NCI-H1436 treated with DMSO at 0.1 percent for 48 hours (cell line): ENCODE results near the gene BIK.

Experiments used
- DNase-seq: peaks from one replicate; lab custom pipeline; 2025; lab: John Stamatoyannopoulos, UW

BIK gene

DNA sequence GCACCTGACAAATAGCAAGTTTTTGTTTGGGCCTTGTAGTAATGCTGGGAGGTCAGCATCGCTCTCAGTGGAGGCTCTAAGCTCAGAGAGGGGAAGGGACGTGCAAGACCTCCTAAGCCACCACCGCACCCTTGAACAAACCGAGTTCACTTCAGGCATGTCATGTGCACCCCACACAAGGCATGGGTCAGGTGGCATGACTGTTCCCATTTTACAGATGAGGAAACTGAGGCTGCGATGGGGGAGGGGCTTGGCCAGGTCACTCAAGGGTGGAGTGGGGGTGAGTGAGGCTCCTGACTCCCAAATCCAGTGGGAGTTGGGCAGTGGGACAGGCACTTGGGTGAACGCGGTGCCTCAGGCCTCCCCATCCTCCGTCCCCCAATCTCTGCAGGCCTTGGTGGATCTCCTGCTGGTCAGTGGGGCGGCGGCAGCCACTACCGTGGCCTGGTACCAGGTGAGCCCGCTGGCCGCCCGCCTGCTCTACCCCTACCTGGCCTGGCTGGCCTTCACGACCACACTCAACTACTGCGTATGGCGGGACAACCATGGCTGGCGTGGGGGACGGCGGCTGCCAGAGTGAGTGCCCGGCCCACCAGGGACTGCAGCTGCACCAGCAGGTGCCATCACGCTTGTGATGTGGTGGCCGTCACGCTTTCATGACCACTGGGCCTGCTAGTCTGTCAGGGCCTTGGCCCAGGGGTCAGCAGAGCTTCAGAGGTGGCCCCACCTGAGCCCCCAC is 52.0 kb downstream of the BIK start:
- DNase-seq, result no peak

- no peak for DNase-seq
Observed at GRCh38 chr22:43163241-43163795, 52.8 kb downstream of the BIK start.

DNA sequence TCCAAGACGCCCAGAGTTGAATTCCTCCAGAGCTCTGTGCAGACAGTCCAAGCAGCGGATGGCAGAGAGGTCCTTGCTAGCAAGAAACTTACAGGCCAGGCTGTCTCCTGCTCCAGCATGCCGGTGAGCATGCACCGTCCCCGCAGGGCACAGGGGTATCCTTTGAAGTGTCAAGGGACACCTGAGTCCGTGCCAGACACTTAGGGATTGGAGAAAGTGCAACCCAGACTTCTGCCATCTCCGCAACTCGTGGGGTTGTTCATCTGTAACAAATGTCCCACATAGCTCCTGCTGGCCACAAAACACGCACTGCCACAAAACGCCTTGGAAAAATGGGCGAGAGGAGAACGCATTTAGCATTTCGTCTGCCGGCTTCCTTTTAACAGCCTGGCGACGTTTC is 54.1 kb downstream of the BIK start:
- no peak for DNase-seq

DNA sequence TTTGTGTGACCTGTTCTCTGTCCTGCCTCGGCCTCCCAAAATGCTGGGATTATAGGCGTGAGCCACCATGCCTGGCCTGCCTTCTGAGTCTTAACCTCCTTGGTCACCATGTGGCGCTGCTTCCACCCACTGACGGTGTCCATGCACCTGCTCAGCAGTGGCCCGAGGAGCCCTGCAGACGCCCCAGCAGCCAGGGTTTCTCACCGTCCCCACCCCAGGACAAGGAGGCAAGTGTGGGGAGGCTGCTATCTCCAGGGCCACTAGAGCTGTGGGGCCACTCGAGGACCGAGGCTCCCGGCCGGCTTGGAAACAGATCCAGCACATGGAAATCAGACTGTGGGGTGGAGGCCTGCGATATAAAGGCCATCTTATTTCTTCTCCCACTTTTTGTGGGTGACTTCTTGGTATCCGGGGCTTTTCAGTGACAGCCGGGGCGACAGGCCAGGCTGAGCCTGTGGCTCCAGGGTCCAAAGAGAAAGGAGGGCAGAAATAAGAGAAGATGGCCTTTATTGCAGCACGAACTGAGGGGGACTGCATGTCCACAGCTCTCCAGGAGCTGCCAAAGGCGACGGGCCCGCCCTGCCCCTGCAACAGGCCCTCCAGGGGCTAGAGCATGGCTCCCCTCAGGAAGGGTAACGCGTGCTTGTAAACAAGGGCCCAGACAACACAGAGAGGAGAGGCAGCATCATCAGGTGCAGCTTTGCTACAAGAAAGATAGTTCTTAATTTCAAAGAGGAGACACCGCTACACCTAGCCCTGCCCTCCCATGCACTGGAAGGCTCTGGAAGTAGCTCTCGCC is 55.8 kb downstream of the BIK start:
- no peak for DNase-seq

- DNase-seq, result no peak
Observed at GRCh38 chr22:43167001-43167589, 56.5 kb downstream of the BIK start.

DNA sequence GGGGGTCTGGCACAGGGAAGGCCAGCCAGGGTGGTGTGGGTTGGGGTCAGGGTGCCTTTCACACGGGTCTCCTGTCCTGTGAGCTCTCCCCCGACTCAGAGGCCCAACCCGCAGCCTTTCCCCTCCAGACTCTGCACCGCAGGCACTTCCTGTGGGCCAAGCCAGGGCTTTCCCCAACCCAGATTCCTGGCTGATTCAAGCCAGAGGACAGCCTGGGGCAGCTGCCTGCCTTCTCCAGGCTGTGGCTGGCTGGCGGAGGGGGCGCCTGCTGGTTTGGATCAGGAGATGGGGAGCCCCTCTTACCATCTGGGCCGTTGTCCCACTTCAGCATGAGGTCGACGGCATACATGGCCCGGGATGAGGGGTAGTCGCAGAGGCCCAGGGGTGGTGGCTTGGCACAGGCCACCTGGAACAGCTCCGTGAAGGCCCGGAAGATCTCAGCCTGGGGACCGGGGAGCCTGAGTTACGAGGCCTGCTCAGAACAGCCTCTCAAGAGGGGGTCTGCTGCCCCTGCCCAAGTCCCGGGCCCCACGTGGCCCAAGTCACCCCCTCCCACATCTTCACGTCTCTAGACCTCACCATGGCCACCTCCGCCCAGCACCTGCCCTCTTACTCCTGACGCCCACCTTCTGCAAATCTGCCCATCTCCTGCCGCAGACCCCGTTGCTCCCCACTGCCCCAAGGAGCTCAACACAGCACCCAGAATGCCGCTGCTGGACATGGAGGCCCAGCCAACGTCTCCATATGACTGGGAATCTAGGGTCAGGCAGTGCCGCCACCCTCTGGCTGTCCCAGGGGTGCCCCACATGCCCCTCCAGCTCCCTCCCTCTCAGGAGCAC is 58.1 kb downstream of the BIK start:
- no peak for DNase-seq

DNA sequence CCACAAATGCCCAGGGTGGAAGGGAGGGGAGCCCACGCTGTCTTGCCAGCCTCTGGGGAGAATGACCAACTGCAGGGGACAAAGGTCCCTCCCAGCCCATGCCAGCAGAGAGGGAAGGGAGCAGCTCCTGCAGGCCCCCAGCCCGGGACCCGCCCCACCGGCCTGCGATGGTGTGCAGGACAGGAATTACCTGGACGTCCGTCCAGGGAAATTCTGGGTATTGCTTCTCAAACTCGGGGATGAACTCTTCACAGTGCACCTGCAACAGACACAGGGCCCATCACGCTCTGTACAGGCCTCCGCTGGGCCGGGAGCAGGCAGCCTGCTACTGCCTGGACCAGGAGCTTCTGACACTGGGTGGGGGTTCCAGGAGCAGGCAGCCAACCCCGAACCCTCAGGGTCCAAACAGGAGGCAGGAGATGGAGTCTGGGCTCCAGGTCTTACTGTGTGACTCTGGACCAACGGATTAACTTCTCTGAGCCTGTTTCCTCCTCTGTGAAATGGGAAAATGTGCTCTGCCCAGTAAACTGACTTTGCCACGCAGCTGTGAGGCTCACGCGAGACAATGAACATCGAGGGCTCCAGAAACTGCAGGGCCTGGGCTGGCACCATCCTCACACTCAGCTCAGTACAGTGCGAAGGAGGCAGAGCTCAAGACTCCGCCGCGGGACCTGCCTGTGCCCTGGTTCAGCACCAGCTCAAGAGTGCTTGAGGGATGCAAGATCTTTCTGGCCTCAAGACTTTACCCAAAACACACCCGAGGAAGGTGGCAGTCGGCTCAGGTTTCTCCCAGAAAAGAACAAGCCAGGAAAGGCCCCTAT is 59.0 kb downstream of the BIK start:
- DNase-seq, result no peak

DNA sequence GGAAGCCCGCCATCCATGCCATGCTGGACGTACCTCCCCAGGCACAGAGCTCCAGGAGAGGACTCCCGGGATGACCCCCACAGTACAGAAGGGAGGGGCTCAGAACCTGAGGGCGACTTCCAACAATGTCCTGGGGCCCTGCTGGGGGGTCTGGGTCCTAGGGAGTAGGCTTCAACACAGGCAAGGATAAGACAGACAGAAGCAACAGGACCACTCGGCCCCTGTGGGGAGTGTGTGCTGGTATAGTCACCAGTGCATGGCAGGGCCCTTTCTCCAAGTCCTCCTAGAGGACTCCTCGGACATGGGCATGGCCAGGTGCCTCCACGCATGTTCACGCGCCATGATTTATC is 59.6 kb downstream of the BIK start:
- no peak for DNase-seq

- no peak for DNase-seq
Observed at GRCh38 chr22:43171019-43171491, 60.5 kb downstream of the BIK start.

DNA sequence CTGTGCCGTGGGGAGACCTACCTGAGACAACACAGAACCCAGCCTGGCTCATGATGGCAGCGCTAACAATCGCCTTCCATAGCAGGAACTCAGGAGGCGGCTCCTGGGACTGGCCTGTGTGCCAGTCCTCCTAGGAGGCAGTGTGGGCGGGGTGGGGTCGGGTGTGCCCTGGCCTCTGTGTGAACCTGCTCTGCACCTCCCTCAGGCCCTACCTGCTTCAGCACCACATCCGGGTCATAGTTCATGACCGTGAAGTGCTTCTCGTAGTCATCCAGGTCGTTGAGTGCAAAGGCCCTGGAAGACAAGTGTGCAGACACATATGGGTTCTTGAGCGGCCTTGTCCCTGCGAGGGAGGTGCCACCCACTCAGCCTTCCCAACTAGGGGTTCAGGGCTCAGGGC is 61.1 kb downstream of the BIK start:
- DNase-seq, result no peak

- no peak for DNase-seq
Observed at GRCh38 chr22:43172191-43172590, 61.6 kb downstream of the BIK start.

- DNase-seq, result no peak
Observed at GRCh38 chr22:43173566-43173965, 63.0 kb downstream of the BIK start.

DNA sequence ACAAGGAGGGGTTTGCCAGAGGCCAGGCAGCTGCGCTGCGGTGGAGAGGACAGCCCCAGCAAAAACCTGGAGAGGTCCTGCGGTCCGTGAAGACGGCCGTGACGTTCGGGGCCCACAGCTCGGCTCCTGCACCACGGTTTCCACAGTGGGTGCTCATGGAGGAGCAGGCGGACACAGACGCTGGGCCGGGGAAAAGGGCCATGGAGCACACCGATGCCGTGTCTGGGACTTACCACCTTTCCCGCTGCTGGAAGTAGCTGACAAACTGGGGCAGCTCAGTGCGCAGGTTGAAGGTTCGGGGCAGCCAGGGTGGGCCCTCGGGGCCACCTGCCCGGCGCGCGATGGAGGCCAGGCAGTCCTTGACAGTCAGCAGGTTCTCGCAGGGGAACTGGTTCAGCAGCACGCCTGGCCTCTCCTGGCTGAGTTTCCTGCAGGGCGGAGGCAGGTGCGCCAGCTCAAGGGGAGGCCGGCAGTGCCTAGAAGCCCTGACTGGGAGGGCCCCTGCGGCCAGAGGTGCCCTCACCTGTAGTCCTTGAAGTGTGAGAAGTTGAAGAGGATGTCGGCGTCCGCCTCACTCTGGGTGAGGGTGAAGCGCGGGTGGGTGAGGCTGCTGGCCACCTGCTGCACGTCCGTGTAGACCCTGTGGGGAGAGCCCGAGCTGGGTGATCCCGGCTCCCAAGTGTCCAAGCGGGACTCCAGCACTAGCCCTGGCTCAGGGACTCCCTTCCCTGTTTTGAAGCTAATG is 63.6 kb downstream of the BIK start:
- DNase-seq, result no peak

DNA sequence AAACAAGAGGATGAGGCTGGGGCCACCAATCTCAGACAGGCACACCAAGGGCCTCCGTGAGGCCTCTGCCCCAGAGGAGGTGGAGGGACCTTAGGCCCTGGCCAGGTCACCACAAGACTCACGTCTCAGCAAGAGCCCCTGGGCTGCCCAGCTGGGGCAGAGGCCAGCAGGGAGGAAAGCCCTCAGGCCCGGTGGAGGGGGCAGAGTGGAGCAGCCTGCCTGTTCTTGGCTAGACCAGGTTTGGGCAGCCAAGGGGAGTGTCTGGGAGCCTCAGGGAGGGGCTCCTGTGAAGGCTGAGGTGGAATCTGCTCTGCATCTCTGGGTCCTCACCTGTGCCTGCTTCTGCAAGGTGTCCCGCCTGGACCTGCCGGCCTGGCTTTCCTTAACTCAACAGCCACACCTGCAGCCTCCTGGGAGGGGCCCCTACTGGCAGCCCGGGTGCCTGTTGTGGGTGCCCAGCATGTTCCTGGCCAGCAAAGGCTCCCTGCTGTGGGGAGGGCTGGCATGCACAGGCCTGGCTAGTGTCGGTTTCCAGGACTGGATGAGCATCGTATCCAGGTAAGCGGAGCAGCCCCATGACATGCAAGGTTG is 64.5 kb downstream of the BIK start:
- no peak for DNase-seq

DNA sequence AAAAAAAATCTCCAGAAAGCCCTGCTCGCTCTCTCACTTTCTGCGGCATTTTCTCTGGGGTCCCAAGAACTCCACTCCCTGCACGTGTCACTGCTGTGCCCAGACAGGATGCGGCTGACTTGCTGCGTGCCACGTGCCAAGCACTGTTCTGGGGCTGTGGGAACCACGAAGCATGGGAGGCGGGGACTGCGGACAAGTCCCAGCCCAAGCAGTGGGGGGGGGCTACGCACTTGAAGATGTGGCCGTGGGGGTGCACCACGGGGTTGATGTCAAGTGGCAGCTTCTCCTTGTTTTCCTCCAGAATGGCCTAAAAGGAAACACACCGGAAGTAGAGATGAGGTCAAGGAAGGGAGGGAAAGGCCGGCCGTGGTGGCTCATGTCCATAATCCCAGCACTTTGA is 65.5 kb downstream of the BIK start:
- no peak for DNase-seq

- DNase-seq, result no peak
Observed at GRCh38 chr22:43177479-43177878, 66.9 kb downstream of the BIK start.
